IMR-90 (cell line): ENCODE measurements around the gene EID1.

Experiments
- CTCF ChIP-seq: conservative IDR thresholded peaks from 2 replicates; pipeline ENCODE4 v1.5.1; 2012; ENCODE audit warnings: mild to moderate bottlenecking, low read depth, low read length, improper control_type of control experiment
- NFE2L2 ChIP-seq: fragments of 150-350 bp; IDR thresholded peaks from 2 replicates; pipeline ENCODE4 v1.6.1; 2016; ENCODE audit warnings: low read depth, mild to moderate bottlenecking, low read length
- POLR2A ChIP-seq: IDR thresholded peaks from 2 replicates; pipeline ENCODE4 v1.6.1; 2012; ENCODE audit warnings: mild to moderate bottlenecking, low read depth, low read length
- SMC3 ChIP-seq: fragments of 150-350 bp; IDR thresholded peaks from 2 replicates; pipeline ENCODE4 v1.6.1; 2016; ENCODE audit warnings: low read depth, mild to moderate bottlenecking, antibody characterized with exemption, low read length, moderate library complexity
- USF2 ChIP-seq: fragments of 150-350 bp; IDR thresholded peaks from 2 replicates; pipeline ENCODE4 v1.6.1; 2017; ENCODE audit warnings: mild to moderate bottlenecking, antibody characterized with exemption, low read length, low read depth

DNA sequence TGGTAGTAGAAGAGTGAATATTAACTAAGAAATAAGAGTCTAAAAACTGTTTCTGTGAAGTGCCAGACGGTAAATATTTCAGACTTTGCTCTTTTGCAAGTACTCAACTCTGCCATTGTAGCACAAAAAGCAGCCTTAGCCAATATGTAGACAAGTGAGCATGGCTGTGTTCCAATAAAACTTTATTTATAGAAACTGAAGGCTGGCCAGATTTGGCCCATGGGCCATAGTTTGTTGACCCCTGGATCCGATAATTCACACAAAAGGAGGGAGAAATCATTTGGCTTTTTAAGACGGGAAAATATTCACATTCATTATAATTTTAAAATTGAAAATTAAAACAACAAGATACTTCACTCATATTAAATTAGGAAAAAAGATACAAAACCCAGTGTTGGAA is 15.4 kb downstream of the EID1 start:
- no peak for TF ChIP-seq CTCF
- no peak for TF ChIP-seq NFE2L2
- no peak for TF ChIP-seq SMC3
- TF ChIP-seq POLR2A = no peak
- no peak for TF ChIP-seq USF2
